ENCODE measurements around the gene NCL. TPM values are rescaled to one million over a fixed set of nuclear protein-coding genes. Genes with fewer than 3 reads are reported as not detected.
A peak's percentile ranks its signal among the peaks of the same experiment; 100 is the strongest.

Gene NCL, protein sequence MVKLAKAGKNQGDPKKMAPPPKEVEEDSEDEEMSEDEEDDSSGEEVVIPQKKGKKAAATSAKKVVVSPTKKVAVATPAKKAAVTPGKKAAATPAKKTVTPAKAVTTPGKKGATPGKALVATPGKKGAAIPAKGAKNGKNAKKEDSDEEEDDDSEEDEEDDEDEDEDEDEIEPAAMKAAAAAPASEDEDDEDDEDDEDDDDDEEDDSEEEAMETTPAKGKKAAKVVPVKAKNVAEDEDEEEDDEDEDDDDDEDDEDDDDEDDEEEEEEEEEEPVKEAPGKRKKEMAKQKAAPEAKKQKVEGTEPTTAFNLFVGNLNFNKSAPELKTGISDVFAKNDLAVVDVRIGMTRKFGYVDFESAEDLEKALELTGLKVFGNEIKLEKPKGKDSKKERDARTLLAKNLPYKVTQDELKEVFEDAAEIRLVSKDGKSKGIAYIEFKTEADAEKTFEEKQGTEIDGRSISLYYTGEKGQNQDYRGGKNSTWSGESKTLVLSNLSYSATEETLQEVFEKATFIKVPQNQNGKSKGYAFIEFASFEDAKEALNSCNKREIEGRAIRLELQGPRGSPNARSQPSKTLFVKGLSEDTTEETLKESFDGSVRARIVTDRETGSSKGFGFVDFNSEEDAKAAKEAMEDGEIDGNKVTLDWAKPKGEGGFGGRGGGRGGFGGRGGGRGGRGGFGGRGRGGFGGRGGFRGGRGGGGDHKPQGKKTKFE
- total RNA-seq: 100 to 1,000 TPM; 476 to 986 TPM

DNA sequence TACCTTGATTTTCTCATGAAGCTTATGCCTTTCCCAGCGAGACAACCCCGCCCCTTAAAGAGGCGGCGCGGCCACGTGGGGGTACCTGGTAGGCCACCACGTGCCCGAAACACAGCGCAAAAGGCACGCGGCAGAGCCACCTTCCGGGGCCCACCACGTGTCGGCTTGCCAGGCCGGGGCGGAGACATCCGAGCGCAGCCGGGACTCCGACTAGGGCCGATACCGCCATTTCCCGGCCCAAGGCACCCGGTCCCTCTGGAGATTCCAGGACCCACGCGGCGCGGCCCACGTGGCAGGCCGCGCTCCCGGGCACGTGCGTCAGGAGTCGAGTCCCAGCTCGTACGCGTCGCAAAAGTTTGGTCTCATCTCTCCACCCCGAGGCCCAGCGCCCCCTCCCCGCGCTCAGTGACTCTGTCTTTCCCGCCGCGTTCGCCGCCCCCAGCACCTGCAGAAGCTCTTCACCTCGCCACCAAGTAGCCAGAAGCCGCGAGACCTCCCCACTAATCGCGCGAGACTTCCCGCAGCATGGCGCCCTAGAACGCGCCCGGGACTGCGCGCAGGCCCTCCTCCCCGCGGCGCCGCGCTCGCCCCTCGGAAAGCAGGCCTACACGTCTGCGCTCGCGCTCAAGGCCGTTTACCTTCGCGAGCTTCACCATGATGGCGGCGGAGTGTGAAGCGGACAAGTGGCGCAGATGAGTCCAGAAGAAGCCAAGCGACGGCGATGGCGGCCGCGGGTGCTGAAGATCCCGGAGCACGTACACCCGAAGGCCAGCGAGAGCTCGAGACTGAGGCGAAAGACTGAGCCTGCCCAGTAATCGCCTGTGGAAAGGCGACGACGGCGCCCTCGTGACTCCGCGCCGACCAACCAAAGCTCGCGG lies at the start of gene NCL:
Gene NCL (minus strand): TSS at position 787 of the 878 bp plus-strand sequence. CDS start 131 bp downstream, at position 656.
- peaks cover 57% of the 10 kb centered on the region for H3K36me3 Mint-ChIP-seq (ENCODE audit: low read depth)
- H3K4me3 Mint-ChIP-seq: peak within 1 kb of the TSS; percentile 100
- no peaks in the 10 kb centered on the region for H3K9me3 Mint-ChIP-seq
- H3K27me3 Mint-ChIP-seq: no peaks in the 10 kb centered on the region
- ATAC-seq (replicated peaks): peak; percentile 95
- H3K27ac Mint-ChIP-seq: peak within 1 kb of the TSS; percentile 100
- peaks cover 31% of the 10 kb centered on the region for H3K4me1 Mint-ChIP-seq

DNA sequence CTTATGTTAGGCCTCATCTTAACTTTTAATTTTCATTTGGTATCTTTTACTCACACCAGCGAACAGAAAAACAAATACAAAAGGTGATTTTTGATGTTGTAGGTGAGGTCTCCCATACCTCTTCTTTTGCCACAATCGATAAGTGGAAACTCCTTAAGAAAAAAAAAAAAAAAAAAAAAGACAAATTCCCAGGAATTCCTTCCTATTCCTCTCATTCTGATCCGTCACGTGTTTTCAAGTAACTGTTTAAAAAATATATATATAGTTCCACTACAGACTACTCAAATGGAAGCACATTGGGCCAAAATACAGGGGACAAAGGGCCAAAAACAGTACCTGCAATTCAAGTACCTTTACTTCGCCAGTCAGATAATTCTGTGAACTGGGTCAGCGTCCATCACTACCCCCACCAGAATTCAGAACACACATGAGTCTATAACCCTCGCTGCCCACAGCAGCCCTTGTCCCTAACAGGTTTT lies 49.5 kb upstream of the NCL start:
- peaks cover 7% of the 10 kb centered on the region for H3K36me3 Mint-ChIP-seq (ENCODE audit: low read depth)
- no peak for ATAC-seq (replicated peaks)
- no peaks in the 10 kb centered on the region for H3K27me3 Mint-ChIP-seq
- H3K4me3 Mint-ChIP-seq: peak overlapping the region; percentile 89
- H3K27ac Mint-ChIP-seq: peak overlapping the region; percentile 94
- peaks cover 4% of the 10 kb centered on the region for H3K4me1 Mint-ChIP-seq
- H3K9me3 Mint-ChIP-seq: no peaks in the 10 kb centered on the region

DNA sequence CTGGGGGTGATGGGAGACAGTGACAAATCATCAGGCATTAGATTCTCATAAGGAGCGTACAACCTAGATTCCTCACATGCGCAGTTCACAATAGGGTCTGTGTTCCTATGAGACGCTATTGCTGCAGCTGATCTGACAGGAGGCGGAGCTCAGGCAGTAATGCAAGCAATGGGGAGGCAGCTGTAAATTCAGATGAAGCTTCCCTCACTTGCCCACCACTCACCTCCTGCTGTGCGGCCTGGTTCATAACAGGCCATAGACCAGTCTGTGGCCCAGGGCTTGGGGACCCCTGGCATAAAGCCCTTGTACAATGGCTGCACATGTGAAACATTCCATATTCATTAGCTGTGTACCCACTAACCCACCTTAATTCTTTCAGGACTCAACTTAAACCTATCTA lies 47.9 kb upstream of the NCL start:
- Mint-ChIP-seq H3K27ac (no peak overlapping the region), H3K4me3 (no peak overlapping the region), H3K36me3 (ENCODE audit: low read depth) (peaks cover 12% of the 10 kb centered on the region), H3K4me1 (peaks cover 4% of the 10 kb centered on the region), H3K9me3 (no peaks in the 10 kb centered on the region), H3K27me3 (no peaks in the 10 kb centered on the region)
- no peak for ATAC-seq (replicated peaks)

DNA sequence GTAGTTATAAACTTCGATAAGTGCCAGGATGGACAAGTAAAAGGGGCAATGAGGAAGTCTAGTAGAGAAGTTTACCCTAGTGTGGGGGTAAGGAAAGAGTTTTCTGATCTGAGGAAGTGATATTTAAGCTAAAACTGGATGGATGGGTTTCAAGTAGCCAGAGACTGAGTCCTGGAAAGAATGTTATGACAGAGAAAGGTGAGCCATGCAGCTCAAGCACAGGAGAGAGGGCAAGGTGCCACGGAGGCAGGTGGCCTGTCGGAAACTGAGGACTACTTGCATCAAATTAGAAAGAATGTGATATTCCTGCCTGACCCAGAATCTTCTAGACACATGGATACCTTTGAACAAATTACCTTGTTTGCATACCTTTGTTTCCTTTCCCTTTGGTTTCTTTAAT lies 39.5 kb upstream of the NCL start:
- Mint-ChIP-seq H3K27ac (no peak overlapping the region), H3K4me1 (no peaks in the 10 kb centered on the region), H3K4me3 (no peak overlapping the region), H3K36me3 (ENCODE audit: low read depth) (peaks cover 13% of the 10 kb centered on the region), H3K27me3 (no peaks in the 10 kb centered on the region), H3K9me3 (no peaks in the 10 kb centered on the region)
- no peak for ATAC-seq (replicated peaks)

DNA sequence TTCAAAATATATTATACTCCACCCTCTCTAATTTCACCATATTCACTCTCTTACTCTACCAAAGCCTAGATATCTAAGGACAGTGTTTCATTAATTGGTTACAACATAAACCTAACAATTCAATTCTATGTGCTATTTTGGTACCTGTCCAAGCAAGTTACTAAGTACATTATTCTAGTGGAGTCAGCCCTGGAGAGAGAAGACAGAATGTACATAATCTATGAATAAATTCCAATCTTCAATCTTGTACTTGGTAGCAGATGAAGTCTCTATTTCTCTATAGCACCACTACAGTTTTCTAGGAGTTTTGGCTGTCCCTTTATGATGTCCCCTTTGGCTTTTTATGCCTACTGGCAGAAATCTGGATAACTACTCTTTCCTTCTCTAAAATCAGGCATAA lies 38.3 kb upstream of the NCL start:
- H3K9me3 Mint-ChIP-seq: no peaks in the 10 kb centered on the region
- no peaks in the 10 kb centered on the region for H3K27me3 Mint-ChIP-seq

DNA sequence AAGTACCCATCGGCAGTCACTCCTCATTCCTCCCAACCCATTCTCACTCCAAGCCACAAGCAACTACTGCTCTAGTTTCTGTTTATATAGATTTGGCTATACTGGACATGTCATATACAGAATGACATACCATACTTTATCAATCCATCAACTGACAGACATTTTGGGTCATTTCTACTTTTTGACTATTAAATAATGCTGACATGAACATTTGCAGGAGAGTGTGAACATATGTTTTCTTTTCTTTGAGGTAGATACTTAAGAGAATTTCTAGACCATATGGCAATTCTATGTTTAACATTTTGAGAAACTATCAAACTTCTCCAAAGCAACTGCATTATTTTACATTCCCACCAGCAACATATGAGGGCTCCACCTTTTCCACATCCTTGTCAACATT lies 33.4 kb upstream of the NCL start:
- Mint-ChIP-seq H3K4me1 (no peaks in the 10 kb centered on the region), H3K9me3 (no peaks in the 10 kb centered on the region), H3K27ac (no peak overlapping the region), H3K4me3 (no peak overlapping the region), H3K36me3 (ENCODE audit: low read depth) (peaks cover 3% of the 10 kb centered on the region), H3K27me3 (no peaks in the 10 kb centered on the region)
- no peak for ATAC-seq (replicated peaks)

More for the DNA sequence above, 38.3 kb upstream of the NCL start:
- no peaks in the 10 kb centered on the region for H3K4me1 Mint-ChIP-seq
- no peak for ATAC-seq (replicated peaks)
- H3K4me3 Mint-ChIP-seq: no peak overlapping the region
- H3K27ac Mint-ChIP-seq: no peak overlapping the region
- peaks cover 12% of the 10 kb centered on the region for H3K36me3 Mint-ChIP-seq (ENCODE audit: low read depth)

DNA sequence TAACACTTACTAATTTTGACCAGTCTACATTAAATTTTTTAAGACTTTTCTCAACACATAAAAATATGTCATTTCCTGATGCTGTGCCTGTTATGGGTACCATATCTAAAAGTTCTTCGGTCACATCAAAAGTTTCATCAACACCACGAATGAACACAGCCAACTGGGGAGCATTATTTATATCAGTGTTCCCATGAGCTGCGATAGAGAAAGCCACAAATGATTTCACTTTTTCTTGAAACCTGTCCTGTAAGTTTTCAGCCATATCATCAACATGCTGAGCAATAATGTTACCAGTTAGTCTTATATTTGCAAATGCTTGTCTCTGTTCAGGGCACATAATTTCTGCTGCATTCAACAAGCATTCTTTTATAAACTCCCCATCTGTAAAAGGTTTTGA lies 30.4 kb upstream of the NCL start:
- Mint-ChIP-seq H3K27me3 (no peaks in the 10 kb centered on the region), H3K36me3 (ENCODE audit: low read depth) (no peaks in the 10 kb centered on the region), H3K27ac (no peak overlapping the region), H3K9me3 (no peaks in the 10 kb centered on the region), H3K4me1 (no peaks in the 10 kb centered on the region), H3K4me3 (no peak overlapping the region)
- no peak for ATAC-seq (replicated peaks)

DNA sequence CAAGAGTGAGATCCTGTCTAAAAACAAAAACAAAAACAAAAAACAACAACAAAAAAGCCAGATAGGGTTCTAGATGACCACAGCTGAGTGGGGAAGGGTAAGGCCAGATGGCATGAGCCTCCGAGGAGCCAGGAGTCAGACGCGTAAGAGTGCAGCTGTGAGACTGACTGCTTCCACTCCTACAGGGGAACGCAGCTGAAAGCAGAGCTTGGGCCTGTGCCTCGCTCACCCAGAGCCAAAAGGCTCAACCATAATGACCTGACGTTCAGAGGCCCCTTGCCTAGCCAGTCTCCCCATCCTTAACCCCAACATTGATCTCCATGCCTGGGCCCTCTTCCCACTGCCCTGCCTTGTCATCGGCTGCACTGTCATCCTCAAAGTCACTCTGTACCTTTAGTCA lies 26.5 kb upstream of the NCL start:
- Mint-ChIP-seq H3K27ac (no peak overlapping the region), H3K27me3 (peaks cover 4% of the 10 kb centered on the region), H3K9me3 (no peaks in the 10 kb centered on the region), H3K36me3 (ENCODE audit: low read depth) (no peaks in the 10 kb centered on the region), H3K4me3 (no peak overlapping the region), H3K4me1 (no peaks in the 10 kb centered on the region)
- ATAC-seq (replicated peaks): no peak

DNA sequence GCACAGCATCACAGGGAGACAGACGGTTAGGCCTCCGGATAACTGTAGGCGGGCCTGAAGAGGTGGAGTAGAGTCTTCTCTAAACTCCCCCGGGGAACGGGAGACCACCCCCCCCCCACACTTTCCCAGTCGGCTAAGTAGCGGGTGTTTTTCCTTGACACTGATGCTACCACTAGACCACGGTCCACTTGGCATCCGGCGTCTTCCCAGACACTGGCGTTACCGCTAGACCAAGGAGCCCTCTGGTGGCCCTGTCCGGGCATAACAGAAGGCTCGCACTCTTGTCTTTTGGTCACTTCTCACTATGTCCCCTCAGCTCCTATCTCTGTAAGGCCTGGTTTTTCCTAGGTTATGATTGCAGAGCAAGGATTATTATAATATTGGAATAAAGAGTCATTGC lies 25.7 kb upstream of the NCL start:
- no peaks in the 10 kb centered on the region for H3K4me1 Mint-ChIP-seq
- H3K36me3 Mint-ChIP-seq (ENCODE audit: low read depth): no peaks in the 10 kb centered on the region

DNA sequence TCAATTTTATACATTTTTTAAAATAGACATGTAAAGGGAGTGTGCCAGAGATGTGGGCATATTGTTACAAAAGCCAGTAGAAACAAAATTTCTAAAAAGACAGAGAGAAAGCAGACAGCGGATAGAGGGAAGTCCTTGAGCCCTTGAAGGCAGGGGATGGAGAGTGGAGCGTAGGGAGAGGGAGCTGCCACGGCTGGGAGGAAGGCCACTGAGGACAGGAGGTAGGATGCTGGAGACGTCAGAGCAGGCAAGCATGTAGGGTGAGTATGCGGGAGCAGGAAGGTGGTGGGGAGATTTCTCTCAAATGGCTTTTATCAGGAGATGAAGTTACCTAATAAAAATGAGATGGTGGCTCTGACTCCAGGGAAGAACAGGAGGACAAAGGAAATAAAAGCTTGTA lies 24.0 kb upstream of the NCL start:
- ATAC-seq (replicated peaks): no peak
- H3K27ac Mint-ChIP-seq: no peak overlapping the region
- no peak overlapping the region for H3K4me3 Mint-ChIP-seq
- peaks cover 4% of the 10 kb centered on the region for H3K27me3 Mint-ChIP-seq
- H3K36me3 Mint-ChIP-seq (ENCODE audit: low read depth): no peaks in the 10 kb centered on the region
- no peaks in the 10 kb centered on the region for H3K9me3 Mint-ChIP-seq
- H3K4me1 Mint-ChIP-seq: no peaks in the 10 kb centered on the region

More for the DNA sequence above, 25.7 kb upstream of the NCL start:
- Mint-ChIP-seq H3K27ac (no peak overlapping the region), H3K9me3 (no peaks in the 10 kb centered on the region), H3K4me3 (no peak overlapping the region), H3K27me3 (peaks cover 4% of the 10 kb centered on the region)
- no peak for ATAC-seq (replicated peaks)

DNA sequence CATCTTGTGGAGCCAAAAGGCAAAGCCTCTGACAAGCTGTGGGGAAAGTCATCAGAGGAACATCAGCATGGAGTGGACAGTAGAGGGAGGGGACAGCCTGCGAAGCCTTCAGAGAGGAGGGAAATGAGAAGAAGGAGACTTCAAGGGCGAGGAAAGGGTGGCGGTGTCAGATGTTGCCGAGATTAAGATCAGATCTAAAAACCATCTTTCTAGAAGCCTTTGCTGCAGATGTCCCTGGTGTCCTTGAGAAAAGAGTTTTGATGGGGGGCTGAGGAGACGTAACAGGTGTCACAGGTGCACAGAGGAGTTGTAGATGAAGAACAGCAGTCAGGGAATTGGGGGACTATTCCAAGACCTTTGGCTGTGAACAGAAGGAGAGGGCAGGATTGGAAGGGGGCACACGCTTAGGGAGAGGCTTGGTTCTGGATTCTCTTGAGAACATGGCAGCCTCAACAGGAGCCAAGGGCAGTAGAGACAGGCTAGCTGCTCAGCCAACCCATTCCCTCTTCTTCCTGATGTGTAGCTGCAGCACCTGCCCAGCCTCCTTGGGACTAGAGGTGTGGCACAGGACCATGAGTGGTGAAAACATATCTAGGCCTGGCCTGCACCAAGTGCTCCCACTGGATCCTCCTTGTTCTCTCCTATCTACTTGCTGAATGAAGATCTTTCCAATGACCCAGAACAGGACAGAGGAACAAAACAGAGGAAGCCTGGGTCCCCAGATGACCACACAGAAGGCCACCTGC lies 22.7 kb upstream of the NCL start:
- Mint-ChIP-seq H3K4me1 (no peaks in the 10 kb centered on the region), H3K36me3 (ENCODE audit: low read depth) (no peaks in the 10 kb centered on the region), H3K9me3 (no peaks in the 10 kb centered on the region)

DNA sequence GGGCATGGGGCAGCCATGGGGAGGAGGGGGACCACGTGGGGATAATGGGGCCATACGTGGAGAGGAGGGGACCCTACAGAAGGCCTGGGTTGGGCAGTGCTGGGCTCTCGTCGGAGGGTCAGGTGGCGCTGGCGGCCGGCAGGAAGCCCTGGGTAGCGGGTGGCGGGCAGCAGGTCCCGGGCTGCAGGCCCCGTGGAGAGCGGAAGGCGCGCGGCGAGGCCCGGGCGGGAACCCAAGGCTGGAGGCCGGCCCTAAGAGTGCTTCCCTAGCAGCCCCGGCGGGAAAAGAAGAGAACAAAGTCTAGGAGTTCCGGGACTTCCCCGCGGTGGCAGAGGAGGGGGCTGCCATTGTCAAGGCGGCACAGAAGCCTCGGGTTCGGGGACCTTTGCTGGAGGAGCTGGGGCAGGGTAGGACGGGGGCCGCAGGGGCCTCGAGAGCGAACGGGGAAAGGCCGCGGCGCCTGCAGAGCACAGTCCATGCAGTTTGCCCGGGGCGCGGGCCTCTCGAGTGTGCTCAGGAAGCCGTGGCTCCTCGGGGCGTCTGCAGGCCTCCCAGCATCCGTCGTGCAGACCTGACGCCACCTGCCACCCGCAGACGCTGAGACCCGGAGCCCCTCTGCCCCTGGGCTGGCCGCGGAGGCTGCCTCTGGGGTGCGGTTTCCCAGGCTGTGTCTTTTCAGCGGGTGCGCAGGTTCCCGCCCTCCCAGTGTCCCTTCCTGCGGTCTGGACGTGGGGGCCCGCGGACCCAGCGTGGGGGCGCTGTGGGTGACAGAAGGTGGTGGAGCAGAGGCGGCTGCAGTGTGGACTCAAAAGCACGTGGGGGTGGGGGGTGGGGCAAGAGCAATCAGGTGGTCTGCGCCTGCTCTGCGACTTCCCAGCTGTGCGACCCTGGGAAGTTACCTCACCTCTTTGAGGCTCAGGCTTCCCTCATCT lies 19.4 kb upstream of the NCL start:
- H3K4me3 Mint-ChIP-seq: peak overlapping the region; percentile 78
- H3K9me3 Mint-ChIP-seq: no peaks in the 10 kb centered on the region
- peaks cover 4% of the 10 kb centered on the region for H3K27me3 Mint-ChIP-seq
- H3K4me1 Mint-ChIP-seq: no peaks in the 10 kb centered on the region
- peak overlapping the region; percentile 87 for H3K27ac Mint-ChIP-seq
- peak; percentile 65 for ATAC-seq (replicated peaks)
- no peaks in the 10 kb centered on the region for H3K36me3 Mint-ChIP-seq (ENCODE audit: low read depth)

More for the DNA sequence above, 22.7 kb upstream of the NCL start:
- Mint-ChIP-seq H3K27me3 (peaks cover 4% of the 10 kb centered on the region), H3K27ac (peak overlapping the region; percentile 63), H3K4me3 (no peak overlapping the region)
- no peak for ATAC-seq (replicated peaks)

DNA sequence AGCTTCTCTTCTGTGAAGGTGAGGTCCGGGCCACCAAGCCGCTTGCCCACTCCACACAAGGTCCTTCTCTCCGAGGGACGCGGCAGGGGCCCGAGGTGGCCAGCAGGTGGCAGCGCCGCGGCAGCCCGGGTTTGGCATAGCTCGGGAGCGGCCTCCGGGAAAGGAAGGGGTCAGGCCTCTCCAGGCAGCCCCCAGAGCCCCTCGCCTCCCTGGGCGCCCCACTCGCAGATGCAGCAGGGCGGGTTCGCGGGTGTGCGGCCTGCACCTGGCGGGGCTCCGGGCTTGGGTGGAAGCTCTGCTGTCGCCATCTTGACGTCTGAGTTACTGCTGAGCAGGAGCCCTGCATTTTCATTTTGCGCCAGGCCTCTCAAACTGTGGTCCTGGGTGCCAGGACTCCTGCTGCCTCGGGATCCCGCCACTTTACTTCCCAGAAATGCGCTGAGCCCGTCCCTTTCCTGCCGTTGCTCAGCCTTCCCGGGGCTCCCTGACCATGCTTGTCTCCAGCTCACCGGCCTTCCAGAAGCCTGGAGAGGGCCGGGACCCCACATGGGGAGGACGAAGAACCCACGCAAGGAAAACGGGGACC lies 18.6 kb upstream of the NCL start:
- H3K4me3 Mint-ChIP-seq: peak overlapping the region; percentile 78
- peak; percentile 91 for ATAC-seq (replicated peaks)
- H3K4me1 Mint-ChIP-seq: no peaks in the 10 kb centered on the region
- no peaks in the 10 kb centered on the region for H3K9me3 Mint-ChIP-seq
- peak overlapping the region; percentile 87 for H3K27ac Mint-ChIP-seq
- H3K27me3 Mint-ChIP-seq: peaks cover 4% of the 10 kb centered on the region
- no peaks in the 10 kb centered on the region for H3K36me3 Mint-ChIP-seq (ENCODE audit: low read depth)
